Measurements from ENCODE around the gene S1PR3. TPM values are rescaled to one million over a fixed set of nuclear protein-coding genes. Genes with fewer than 3 reads are reported as not detected.

Gene S1PR3
- total RNA-seq, 1 donor from 2014 or later: 2.9 TPM

- no peaks in the 10 kb centered on the region for H3K27me3 Mint-ChIP-seq (ENCODE audit: unreplicated experiment)
- H3K36me3 Mint-ChIP-seq (ENCODE audit: unreplicated experiment): no peaks in the 10 kb centered on the region
- no peak overlapping the region for H3K4me3 Mint-ChIP-seq (ENCODE audit: unreplicated experiment)
- H3K4me1 Mint-ChIP-seq (ENCODE audit: low read depth, unreplicated experiment): peaks cover 10% of the 10 kb centered on the region
- no peak overlapping the region for H3K27ac Mint-ChIP-seq (ENCODE audit: unreplicated experiment)
- no peaks in the 10 kb centered on the region for H3K9me3 Mint-ChIP-seq (ENCODE audit: unreplicated experiment)
- DNase-seq: no peak
- no peak for TF ChIP-seq CTCF (IDR thresholded peaks at IDR 0.05; ENCODE audit: partially characterized antibody, unreplicated experiment)
Observed at GRCh38 chr9:89009546-89009840, 18.2 kb downstream of the S1PR3 start.

GRCh38 chr9:89010056-89010455 lies 18.8 kb downstream of the S1PR3 start:
- Mint-ChIP-seq H3K9me3 (ENCODE audit: unreplicated experiment) (no peaks in the 10 kb centered on the region), H3K27ac (ENCODE audit: unreplicated experiment) (no peak overlapping the region), H3K36me3 (ENCODE audit: unreplicated experiment) (no peaks in the 10 kb centered on the region), H3K27me3 (ENCODE audit: unreplicated experiment) (no peaks in the 10 kb centered on the region), H3K4me1 (ENCODE audit: low read depth, unreplicated experiment) (peaks cover 10% of the 10 kb centered on the region), H3K4me3 (ENCODE audit: unreplicated experiment) (no peak overlapping the region)
- no peak for TF ChIP-seq CTCF (IDR thresholded peaks at IDR 0.05; ENCODE audit: partially characterized antibody, unreplicated experiment)
- DNase-seq: no peak

- no peaks in the 10 kb centered on the region for H3K9me3 Mint-ChIP-seq (ENCODE audit: unreplicated experiment)
- H3K27me3 Mint-ChIP-seq (ENCODE audit: unreplicated experiment): no peaks in the 10 kb centered on the region
- H3K27ac Mint-ChIP-seq (ENCODE audit: unreplicated experiment): no peak overlapping the region
- H3K4me1 Mint-ChIP-seq (ENCODE audit: low read depth, unreplicated experiment): peaks cover 10% of the 10 kb centered on the region
- TF ChIP-seq CTCF (IDR thresholded peaks at IDR 0.05; ENCODE audit: partially characterized antibody, unreplicated experiment): no peak
- no peak for DNase-seq
- no peaks in the 10 kb centered on the region for H3K36me3 Mint-ChIP-seq (ENCODE audit: unreplicated experiment)
- H3K4me3 Mint-ChIP-seq (ENCODE audit: unreplicated experiment): no peak overlapping the region
Observed at GRCh38 chr9:89010526-89011111, 19.4 kb downstream of the S1PR3 start.

- Mint-ChIP-seq H3K4me3 (ENCODE audit: unreplicated experiment) (no peak overlapping the region), H3K4me1 (ENCODE audit: low read depth, unreplicated experiment) (peaks cover 8% of the 10 kb centered on the region), H3K27me3 (ENCODE audit: unreplicated experiment) (no peaks in the 10 kb centered on the region), H3K27ac (ENCODE audit: unreplicated experiment) (no peak overlapping the region), H3K36me3 (ENCODE audit: unreplicated experiment) (no peaks in the 10 kb centered on the region), H3K9me3 (ENCODE audit: unreplicated experiment) (no peaks in the 10 kb centered on the region)
- no peak for TF ChIP-seq CTCF (IDR thresholded peaks at IDR 0.05; ENCODE audit: partially characterized antibody, unreplicated experiment)
- no peak for DNase-seq
Observed at GRCh38 chr9:89011683-89012082, 20.4 kb downstream of the S1PR3 start.

- Mint-ChIP-seq H3K9me3 (ENCODE audit: unreplicated experiment) (no peaks in the 10 kb centered on the region), H3K36me3 (ENCODE audit: unreplicated experiment) (peaks cover 1% of the 10 kb centered on the region), H3K27ac (ENCODE audit: unreplicated experiment) (no peak overlapping the region), H3K4me3 (ENCODE audit: unreplicated experiment) (no peak overlapping the region), H3K27me3 (ENCODE audit: unreplicated experiment) (no peaks in the 10 kb centered on the region), H3K4me1 (ENCODE audit: low read depth, unreplicated experiment) (peaks cover 3% of the 10 kb centered on the region)
- DNase-seq: no peak
- TF ChIP-seq CTCF (IDR thresholded peaks at IDR 0.05; ENCODE audit: partially characterized antibody, unreplicated experiment): no peak
Observed at GRCh38 chr9:89012294-89013042, 21.2 kb downstream of the S1PR3 start.
